HL-60 (cell line): ENCODE results near the gene SFI1.

Source experiments
- DNase-seq, 2 experiments: peaks; one replicate each; pipeline ENCODE4 v3.0.0-alpha.2; 2010 to 2020; ENCODE audit warnings: low read depth in 1 of 2, low spot score in 1 of 2
- H3K27ac ChIP-seq: fragments of 250-450 bp; sonication (Bioruptor Pico); replicated peaks from 2 replicates; pipeline ENCODE4 v1.5.1; 2020; ENCODE audit warnings: mild to moderate bottlenecking, moderate library complexity
- H3K27me3 ChIP-seq: fragments of 250-450 bp; sonication (Bioruptor Pico); 2 replicates; pipeline ENCODE4 v1.5.1; 2021; ENCODE audit warnings: mild to moderate bottlenecking, moderate library complexity; ENCODE audit not compliant: insufficient read depth, poor library complexity, severe bottlenecking
- H3K4me3 ChIP-seq: replicated peaks from 2 replicates; pipeline ENCODE4 v1.5.1; 2011; ENCODE audit warnings: mild to moderate bottlenecking, control low read depth, low read length; ENCODE audit not compliant: insufficient read depth
- GABPA ChIP-seq: IDR thresholded peaks from 2 replicates; pipeline ENCODE4 v1.6.1; 2012; ENCODE audit warnings: low read depth
- POLR2AphosphoS5 ChIP-seq: IDR thresholded peaks from 2 replicates; pipeline ENCODE4 v1.6.1; 2012; ENCODE audit warnings: low read depth
- REST ChIP-seq: IDR thresholded peaks from 2 replicates; pipeline ENCODE4 v1.6.1; 2012; ENCODE audit warnings: low read depth; ENCODE audit not compliant: insufficient replicate concordance
- SPI1 ChIP-seq: IDR thresholded peaks from 2 replicates; pipeline ENCODE4 v1.6.1; 2012; ENCODE audit warnings: low read depth, mild to moderate bottlenecking, borderline replicate concordance
- TF ChIP-seq, protein P1 (sequence below): IDR thresholded peaks from one replicate; pipeline ENCODE4 v1.5.1; 2011; ENCODE audit warnings: low read length, control low read depth, inconsistent platforms; ENCODE audit not compliant: insufficient read depth

The SFI1 gene

GRCh38 chr22:31579835-31580242 lies 83.5 kb downstream of the SFI1 start:
- TF ChIP-seq REST (no peak), SPI1 (no peak), POLR2AphosphoS5 (no peak), GABPA (no peak)
- TF ChIP-seq, protein P1, sequence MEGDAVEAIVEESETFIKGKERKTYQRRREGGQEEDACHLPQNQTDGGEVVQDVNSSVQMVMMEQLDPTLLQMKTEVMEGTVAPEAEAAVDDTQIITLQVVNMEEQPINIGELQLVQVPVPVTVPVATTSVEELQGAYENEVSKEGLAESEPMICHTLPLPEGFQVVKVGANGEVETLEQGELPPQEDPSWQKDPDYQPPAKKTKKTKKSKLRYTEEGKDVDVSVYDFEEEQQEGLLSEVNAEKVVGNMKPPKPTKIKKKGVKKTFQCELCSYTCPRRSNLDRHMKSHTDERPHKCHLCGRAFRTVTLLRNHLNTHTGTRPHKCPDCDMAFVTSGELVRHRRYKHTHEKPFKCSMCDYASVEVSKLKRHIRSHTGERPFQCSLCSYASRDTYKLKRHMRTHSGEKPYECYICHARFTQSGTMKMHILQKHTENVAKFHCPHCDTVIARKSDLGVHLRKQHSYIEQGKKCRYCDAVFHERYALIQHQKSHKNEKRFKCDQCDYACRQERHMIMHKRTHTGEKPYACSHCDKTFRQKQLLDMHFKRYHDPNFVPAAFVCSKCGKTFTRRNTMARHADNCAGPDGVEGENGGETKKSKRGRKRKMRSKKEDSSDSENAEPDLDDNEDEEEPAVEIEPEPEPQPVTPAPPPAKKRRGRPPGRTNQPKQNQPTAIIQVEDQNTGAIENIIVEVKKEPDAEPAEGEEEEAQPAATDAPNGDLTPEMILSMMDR, result no peak
- no peaks in the 10 kb centered on the region for H3K27me3 ChIP-seq
- H3K27ac ChIP-seq, result no peak overlapping the region
- no peak for DNase-seq
- no peak overlapping the region for H3K4me3 ChIP-seq

DNA sequence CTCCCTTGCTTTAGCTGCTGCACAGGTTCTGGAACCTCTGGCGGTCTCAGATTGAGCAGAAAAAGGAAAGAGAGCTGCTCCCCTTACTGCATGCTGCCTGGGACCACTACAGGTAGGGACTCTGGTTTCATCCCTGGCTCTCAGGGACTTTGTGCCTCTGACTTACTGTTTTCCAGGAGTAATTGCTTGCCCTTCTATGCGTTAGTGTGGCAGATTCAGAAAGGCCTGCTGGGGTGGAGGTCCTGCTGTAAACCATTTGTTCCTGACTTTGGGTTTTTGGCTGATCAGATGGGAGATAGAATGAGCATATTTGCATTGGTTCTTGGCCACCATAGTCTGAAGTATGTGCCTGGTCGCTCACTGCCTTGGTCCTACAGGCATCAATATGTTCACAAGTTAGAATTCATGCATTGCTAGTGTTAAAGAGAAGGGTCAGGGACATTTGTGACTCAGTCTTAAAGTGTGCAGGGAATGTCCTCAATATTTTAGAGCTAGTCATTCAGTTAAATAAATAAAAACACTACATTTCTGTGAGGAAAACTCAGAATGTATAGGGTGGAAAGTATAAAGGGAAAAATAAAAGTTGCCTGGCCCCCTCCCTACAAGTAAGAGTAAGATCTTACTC lies 87.6 kb downstream of the SFI1 start:
- TF ChIP-seq REST (no peak), POLR2AphosphoS5 (no peak), SPI1 (no peak), GABPA (no peak)
- TF ChIP-seq, protein P1, result no peak
- no peak for DNase-seq
- H3K27ac ChIP-seq, result no peak overlapping the region
- H3K27me3 ChIP-seq, result no peaks in the 10 kb centered on the region
- H3K4me3 ChIP-seq, result no peak overlapping the region

DNA sequence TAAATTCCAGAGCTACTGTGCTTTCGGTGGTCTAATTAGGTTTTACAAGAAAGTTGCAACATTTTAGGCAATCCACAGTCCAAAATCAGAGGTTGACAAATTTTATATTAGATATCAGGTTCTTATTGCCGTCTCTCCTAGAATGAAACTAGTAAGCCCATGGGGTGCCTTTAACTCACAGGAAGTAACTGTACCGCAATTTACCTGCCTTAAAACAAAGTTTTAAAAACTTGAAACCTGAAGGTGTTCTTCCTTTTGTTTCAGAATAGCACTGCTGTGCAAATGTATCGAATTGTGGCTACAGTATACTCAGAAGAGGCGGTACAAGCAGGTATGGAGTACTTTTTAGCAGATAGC lies 88.4 kb downstream of the SFI1 start:
- Histone ChIP-seq H3K27me3 (no peaks in the 10 kb centered on the region), H3K27ac (0 out of 2 replicates have a peak overlapping the region, but pooled peaks have one; percentile 6), H3K4me3 (no peak overlapping the region)
- no peak for DNase-seq
- TF ChIP-seq POLR2AphosphoS5 (no peak), SPI1 (no peak), REST (no peak), GABPA (no peak)
- TF ChIP-seq, protein P1, result no peak
